WTC11 (cell line): ENCODE results near the gene PLEKHA6. TPM values are rescaled to one million over a fixed set of nuclear protein-coding genes. Genes with fewer than 3 reads are reported as not detected.

ENCODE experiments used
- ATAC-seq: fragments of 200-7000 bp; cut with Tn5 transposase; 2 replicates; pipeline ENCODE4 v1.10.0; 2021; ENCODE audit warnings: mild to moderate bottlenecking, moderate library complexity
- CTCF ChIA-PET: fragments of 300-600 bp; sonication (Branson Sonifier 250); formaldehyde crosslinking; loops from one replicate; lab custom pipeline; 2021; ENCODE audit warnings: antibody characterized with exemption; lab: Charles Lee
- POLR2A ChIA-PET: fragments of 350-600 bp; sonication (Branson Sonifier 250); formaldehyde crosslinking; loops from one replicate; lab custom pipeline; 2021; ENCODE audit warnings: antibody characterized with exemption; lab: Charles Lee
- DNase-seq: peaks from one replicate; pipeline ENCODE4 v3.0.0; 2021; ENCODE audit warnings: low spot score
- H3K27ac Mint-ChIP-seq: 2 replicates; pipeline ENCODE4 v1.8.0; 2021; ENCODE audit warnings: mixed read lengths
- H3K27me3 Mint-ChIP-seq: 2 replicates; pipeline ENCODE4 v1.8.0; 2021; ENCODE audit warnings: low read depth, mild to moderate bottlenecking, moderate library complexity, mixed read lengths
- H3K36me3 Mint-ChIP-seq: 2 replicates; pipeline ENCODE4 v1.8.0; 2021; ENCODE audit warnings: mixed read lengths
- H3K4me1 Mint-ChIP-seq: 2 replicates; pipeline ENCODE4 v1.8.0; 2022; ENCODE audit warnings: mixed read lengths
- H3K4me3 Mint-ChIP-seq: 2 replicates; pipeline ENCODE4 v1.8.0; 2021; ENCODE audit warnings: mild to moderate bottlenecking, moderate library complexity, mixed read lengths
- H3K9me3 Mint-ChIP-seq: 2 replicates; pipeline ENCODE4 v1.8.0; 2021; ENCODE audit warnings: mixed read lengths
- AR ChIP-seq: fragments of 250-450 bp; sonication (Bioruptor Pico); IDR thresholded peaks from 2 replicates; pipeline ENCODE4 v1.9.0; 2021; ENCODE audit warnings: mild to moderate bottlenecking
- ARID4B ChIP-seq: sonication (generic); formaldehyde crosslinking; IDR thresholded peaks from 2 replicates; pipeline ENCODE4 v1.8.0; 2023; ENCODE audit warnings: missing genetic modification reagents, mild to moderate bottlenecking, borderline replicate concordance
- ATF1 ChIP-seq: sonication (generic); formaldehyde crosslinking; IDR thresholded peaks from 2 replicates; pipeline ENCODE4 v1.8.1; 2023; ENCODE audit warnings: mild to moderate bottlenecking, moderate library complexity, missing genetic modification reagents
- E2F1 ChIP-seq: sonication (generic); formaldehyde crosslinking; IDR thresholded peaks from 2 replicates; pipeline ENCODE4 v1.8.0; 2022; ENCODE audit warnings: mild to moderate bottlenecking, missing genetic modification reagents
- E2F5 ChIP-seq: sonication (generic); formaldehyde crosslinking; IDR thresholded peaks from 2 replicates; pipeline ENCODE4 v1.8.1; 2022; ENCODE audit warnings: mild to moderate bottlenecking, moderate library complexity, missing genetic modification reagents
- JAZF1 ChIP-seq: fragments of 250-450 bp; sonication (Bioruptor Pico); IDR thresholded peaks from 2 replicates; pipeline ENCODE4 v1.9.0; 2021; ENCODE audit warnings: moderate library complexity, mild to moderate bottlenecking, inconsistent platforms
- MXD4 ChIP-seq: fragments of 250-450 bp; sonication (Bioruptor Pico); IDR thresholded peaks from 2 replicates; pipeline ENCODE4 v1.8.0; 2021; ENCODE audit warnings: mild to moderate bottlenecking, moderate library complexity, borderline replicate concordance
- RORB ChIP-seq: fragments of 250-450 bp; sonication (Bioruptor Pico); IDR thresholded peaks from 2 replicates; pipeline ENCODE4 v1.9.0; 2021; ENCODE audit warnings: mild to moderate bottlenecking
- TEAD4 ChIP-seq: sonication (generic); formaldehyde crosslinking; IDR thresholded peaks from 2 replicates; pipeline ENCODE4 v1.8.0; 2022; ENCODE audit warnings: mild to moderate bottlenecking, missing genetic modification reagents
- ZNF219 ChIP-seq: sonication (generic); formaldehyde crosslinking; IDR thresholded peaks from 2 replicates; pipeline ENCODE4 v1.8.0; 2023; ENCODE audit warnings: missing genetic modification reagents, mild to moderate bottlenecking, borderline replicate concordance
- ZNF232 ChIP-seq: sonication (generic); formaldehyde crosslinking; IDR thresholded peaks from 2 replicates; pipeline ENCODE4 v1.8.0; 2022; ENCODE audit warnings: mild to moderate bottlenecking, missing genetic modification reagents
- ZNF423 ChIP-seq: fragments of 250-450 bp; sonication (Bioruptor Pico); IDR thresholded peaks from 2 replicates; pipeline ENCODE4 v2.1.2; 2022; ENCODE audit warnings: mild to moderate bottlenecking, moderate library complexity
- total RNA-seq: library from RNA; stranded (reverse); gene quantifications from 3 replicates; pipeline ENCODE4 v1.2.3, GENCODE V29; 2021
- TF ChIP-seq, protein P1 (sequence below): sonication (generic); formaldehyde crosslinking; IDR thresholded peaks from 2 replicates; pipeline ENCODE4 v1.8.0; 2022; ENCODE audit warnings: mild to moderate bottlenecking, missing genetic modification reagents
- TF ChIP-seq, protein P2 (sequence below): fragments of 250-450 bp; sonication (Bioruptor Pico); IDR thresholded peaks from 2 replicates; pipeline ENCODE4 v1.9.0; 2021; ENCODE audit warnings: moderate library complexity, mild to moderate bottlenecking, inconsistent platforms, borderline replicate concordance

PLEKHA6 gene
- total RNA-seq, 1 experiment from 2014 or later = 11.6 TPM

DNA sequence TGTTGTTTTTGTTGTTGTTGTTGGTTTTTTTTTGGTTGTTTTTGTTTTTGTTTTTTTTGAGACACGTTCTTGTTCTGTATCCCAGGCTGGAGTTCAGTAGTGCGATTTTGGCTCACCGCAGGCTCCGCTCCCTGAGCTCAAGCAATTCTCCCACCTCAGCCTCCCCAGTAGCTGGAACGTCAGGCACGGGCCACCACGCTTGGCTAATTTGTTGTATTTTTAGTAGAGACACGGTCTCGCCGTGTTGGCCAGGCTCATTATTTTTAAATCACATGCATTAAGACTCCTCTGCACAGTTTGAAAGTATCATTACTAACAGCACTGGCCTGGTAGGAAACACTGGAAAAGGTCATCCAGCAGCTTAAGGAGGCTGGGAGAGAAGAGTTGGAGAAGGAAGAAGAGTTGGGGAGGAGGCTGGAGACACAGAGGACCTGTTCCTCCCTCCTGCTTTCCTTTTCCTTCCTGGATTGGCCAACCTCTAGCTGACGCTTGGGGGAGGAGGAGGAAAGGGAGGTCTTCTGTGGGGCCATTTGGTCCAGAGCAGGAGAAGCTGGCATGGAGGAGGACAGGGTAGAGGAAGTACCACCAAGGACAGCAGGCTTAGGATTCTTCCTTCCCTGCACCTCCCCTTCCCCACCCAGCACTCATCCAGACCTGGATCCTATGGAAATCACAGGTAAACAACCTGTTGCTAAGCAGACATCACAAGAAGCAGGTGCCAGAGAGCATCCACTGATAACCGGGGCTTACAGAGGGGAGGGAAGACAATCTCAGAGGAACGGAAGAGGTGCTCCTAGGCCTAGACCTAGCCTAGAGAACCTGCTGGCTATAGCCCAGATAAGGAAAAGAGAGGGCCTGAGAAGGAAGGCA, 74.1 kb downstream of the PLEKHA6 start:
- no peaks in the 10 kb centered on the region for H3K27me3 Mint-ChIP-seq
- no peak overlapping the region for H3K4me3 Mint-ChIP-seq
- peaks cover 34% of the 10 kb centered on the region for H3K4me1 Mint-ChIP-seq
- ATAC-seq = no peak
- no peak overlapping the region for H3K27ac Mint-ChIP-seq
- POLR2A ChIA-PET = interaction anchor here (1.1 kb wide), 1 partner anchor 15 kb away, joined by 4 read pairs; no protein-coding TSS in a partner anchor
- no peaks in the 10 kb centered on the region for H3K36me3 Mint-ChIP-seq
- DNase-seq = no peak
- CTCF ChIA-PET = interaction anchor here (1.2 to 5.8 kb wide), 5 partner anchors 22 to 218 kb away, joined by 3 to 35 read pairs (median 4); no protein-coding TSS in a partner anchor
- TF ChIP-seq RORB (CRISPR knock-in tag) (no peak), E2F1 (CRISPR knock-in tag) (no peak), ZNF423 (CRISPR knock-in tag) (no peak), TEAD4 (CRISPR knock-in tag) (no peak), ZNF232 (CRISPR knock-in tag) (no peak), ZNF219 (no peak), AR (CRISPR knock-in tag) (no peak), JAZF1 (CRISPR knock-in tag) (no peak), ATF1 (CRISPR knock-in tag) (no peak)
- TF ChIP-seq, protein P1, sequence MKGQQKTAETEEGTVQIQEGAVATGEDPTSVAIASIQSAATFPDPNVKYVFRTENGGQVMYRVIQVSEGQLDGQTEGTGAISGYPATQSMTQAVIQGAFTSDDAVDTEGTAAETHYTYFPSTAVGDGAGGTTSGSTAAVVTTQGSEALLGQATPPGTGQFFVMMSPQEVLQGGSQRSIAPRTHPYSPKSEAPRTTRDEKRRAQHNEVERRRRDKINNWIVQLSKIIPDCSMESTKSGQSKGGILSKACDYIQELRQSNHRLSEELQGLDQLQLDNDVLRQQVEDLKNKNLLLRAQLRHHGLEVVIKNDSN = no peak
- no peaks in the 10 kb centered on the region for H3K9me3 Mint-ChIP-seq

- ATAC-seq (no peak), DNase-seq (no peak)
- ChIA-PET CTCF (interaction anchor here (1.0 to 5.8 kb wide), 7 partner anchors 18 to 218 kb away, joined by 3 to 35 read pairs (median 4); partner anchors contain the start of gene PLEKHA6), POLR2A (no interaction called here)
- TF ChIP-seq ARID4B (CRISPR knock-in tag) = no peak
- no peak for TF ChIP-seq MXD4 (CRISPR knock-in tag)
- TF ChIP-seq, protein P2, sequence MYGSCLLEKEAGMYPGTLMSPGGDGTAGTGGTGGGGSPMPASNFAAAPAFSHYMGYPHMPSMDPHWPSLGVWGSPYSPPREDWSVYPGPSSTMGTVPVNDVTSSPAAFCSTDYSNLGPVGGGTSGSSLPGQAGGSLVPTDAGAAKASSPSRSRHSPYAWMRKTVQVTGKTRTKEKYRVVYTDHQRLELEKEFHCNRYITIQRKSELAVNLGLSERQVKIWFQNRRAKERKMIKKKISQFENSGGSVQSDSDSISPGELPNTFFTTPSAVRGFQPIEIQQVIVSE (CRISPR knock-in tag) = no peak
- no peak for TF ChIP-seq E2F5 (CRISPR knock-in tag)
- no peak overlapping the region for H3K27ac Mint-ChIP-seq
- H3K4me3 Mint-ChIP-seq = no peak overlapping the region
- no peaks in the 10 kb centered on the region for H3K27me3 Mint-ChIP-seq
- no peaks in the 10 kb centered on the region for H3K36me3 Mint-ChIP-seq
- H3K4me1 Mint-ChIP-seq = peaks cover 34% of the 10 kb centered on the region
- H3K9me3 Mint-ChIP-seq = no peaks in the 10 kb centered on the region
Observed at GRCh38 chr1:204284929-204285328, 74.8 kb downstream of the PLEKHA6 start.
